Measurements from ENCODE around the gene ZBTB40.

DNA sequence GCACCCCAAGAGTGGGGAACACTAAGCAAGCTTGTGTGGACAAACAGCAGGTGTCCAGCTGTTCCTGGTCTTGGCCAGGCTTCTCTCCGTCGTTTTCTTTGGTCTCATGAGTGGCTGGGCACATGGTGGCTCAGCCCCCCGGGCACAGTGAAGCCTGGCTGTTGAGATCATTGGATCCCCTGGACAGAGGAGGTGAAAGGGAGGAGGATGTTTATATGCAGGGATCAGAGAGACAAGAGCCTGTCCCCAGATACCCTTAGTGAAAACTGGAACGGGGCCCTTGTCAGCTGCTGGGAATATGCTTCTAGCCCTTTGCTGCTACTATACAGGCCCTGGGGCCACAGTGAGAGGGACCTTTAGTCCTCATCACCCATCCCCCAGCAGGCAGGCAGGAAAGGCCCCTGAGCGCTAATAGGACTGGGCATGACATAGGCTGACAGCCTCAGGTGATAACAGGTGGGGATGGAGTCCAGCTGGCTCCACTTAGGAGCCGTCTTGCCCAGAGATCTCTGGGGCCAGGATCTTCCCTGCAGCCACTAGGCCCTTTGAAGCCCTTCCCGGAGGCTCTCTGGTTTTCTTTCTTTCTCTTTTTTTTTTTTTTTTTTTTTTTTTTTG, 128.0 kb downstream of the ZBTB40 start:
- TF ChIP-seq, protein P1, sequence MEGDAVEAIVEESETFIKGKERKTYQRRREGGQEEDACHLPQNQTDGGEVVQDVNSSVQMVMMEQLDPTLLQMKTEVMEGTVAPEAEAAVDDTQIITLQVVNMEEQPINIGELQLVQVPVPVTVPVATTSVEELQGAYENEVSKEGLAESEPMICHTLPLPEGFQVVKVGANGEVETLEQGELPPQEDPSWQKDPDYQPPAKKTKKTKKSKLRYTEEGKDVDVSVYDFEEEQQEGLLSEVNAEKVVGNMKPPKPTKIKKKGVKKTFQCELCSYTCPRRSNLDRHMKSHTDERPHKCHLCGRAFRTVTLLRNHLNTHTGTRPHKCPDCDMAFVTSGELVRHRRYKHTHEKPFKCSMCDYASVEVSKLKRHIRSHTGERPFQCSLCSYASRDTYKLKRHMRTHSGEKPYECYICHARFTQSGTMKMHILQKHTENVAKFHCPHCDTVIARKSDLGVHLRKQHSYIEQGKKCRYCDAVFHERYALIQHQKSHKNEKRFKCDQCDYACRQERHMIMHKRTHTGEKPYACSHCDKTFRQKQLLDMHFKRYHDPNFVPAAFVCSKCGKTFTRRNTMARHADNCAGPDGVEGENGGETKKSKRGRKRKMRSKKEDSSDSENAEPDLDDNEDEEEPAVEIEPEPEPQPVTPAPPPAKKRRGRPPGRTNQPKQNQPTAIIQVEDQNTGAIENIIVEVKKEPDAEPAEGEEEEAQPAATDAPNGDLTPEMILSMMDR (tag by site-specific recombination; IDR thresholded peaks at IDR 0.05) = no peak
- TF ChIP-seq ZBTB17 (tag by site-specific recombination; IDR thresholded peaks at IDR 0.05) = no peak
- no peak for TF ChIP-seq HOXA7 (CRISPR knock-in tag; IDR thresholded peaks at IDR 0.05; ENCODE audit: borderline replicate concordance)
- TF ChIP-seq ZNF558 (tag by site-specific recombination; IDR thresholded peaks at IDR 0.05) = no peak
- TF ChIP-seq ZBTB20 (tag by site-specific recombination; IDR thresholded peaks at IDR 0.05) = no peak
- no peak for TF ChIP-seq BCL11B (tag by site-specific recombination; IDR thresholded peaks at IDR 0.05; ENCODE audit: low read depth)
- TF ChIP-seq ZNF561 (tag by site-specific recombination; IDR thresholded peaks at IDR 0.05; ENCODE audit: borderline replicate concordance) = no peak
